Astrocyte of the spinal cord (primary cell): ENCODE measurements around the gene LTB4R2.

Experiments
- DNase-seq: peaks from one replicate; pipeline ENCODE4 v3.0.0; 2011; ENCODE audit warnings: low read depth, low spot score
- H3K4me3 ChIP-seq: 2 replicates; pipeline ENCODE4 v1.5.1; 2011; ENCODE audit warnings: low read depth, mild to moderate bottlenecking, low read length, moderate library complexity
- CTCF ChIP-seq: IDR thresholded peaks from 2 replicates; pipeline ENCODE4 v1.5.1; 2012; ENCODE audit warnings: low read depth, mild to moderate bottlenecking, low read length, inconsistent platforms
- in situ Hi-C: cut with HindIII; loops from 2 replicates; pipeline ENCODE4 v1.10.0; 2017; ENCODE audit warnings: low sequenced_read_pairs

LTB4R2 gene

GRCh38 chr14:24263848-24264247 is 46.1 kb upstream of the LTB4R2 start:
- TF ChIP-seq CTCF = no peak
- no peak for DNase-seq
- no peak overlapping the region for H3K4me3 ChIP-seq
- in situ Hi-C loops = no loop called here

- no peak overlapping the region for H3K4me3 ChIP-seq
- in situ Hi-C loops = no loop called here
- no peak for DNase-seq
- no peak for TF ChIP-seq CTCF
These were observed 45.6 kb upstream of the LTB4R2 start for GRCh38 chr14:24264298-24264697.

GRCh38 chr14:24266344-24267244 is 43.3 kb upstream of the LTB4R2 start:
- no peak overlapping the region for H3K4me3 ChIP-seq
- no peak for DNase-seq
- TF ChIP-seq CTCF = no peak
- in situ Hi-C loops = no loop called here

GRCh38 chr14:24267516-24267915 is 42.4 kb upstream of the LTB4R2 start:
- no peak for TF ChIP-seq CTCF
- no peak overlapping the region for H3K4me3 ChIP-seq
- in situ Hi-C loops = no loop called here
- no peak for DNase-seq

GRCh38 chr14:24268225-24268624 is 41.7 kb upstream of the LTB4R2 start:
- in situ Hi-C loops = no loop called here
- DNase-seq = no peak
- no peak overlapping the region for H3K4me3 ChIP-seq
- no peak for TF ChIP-seq CTCF

DNA sequence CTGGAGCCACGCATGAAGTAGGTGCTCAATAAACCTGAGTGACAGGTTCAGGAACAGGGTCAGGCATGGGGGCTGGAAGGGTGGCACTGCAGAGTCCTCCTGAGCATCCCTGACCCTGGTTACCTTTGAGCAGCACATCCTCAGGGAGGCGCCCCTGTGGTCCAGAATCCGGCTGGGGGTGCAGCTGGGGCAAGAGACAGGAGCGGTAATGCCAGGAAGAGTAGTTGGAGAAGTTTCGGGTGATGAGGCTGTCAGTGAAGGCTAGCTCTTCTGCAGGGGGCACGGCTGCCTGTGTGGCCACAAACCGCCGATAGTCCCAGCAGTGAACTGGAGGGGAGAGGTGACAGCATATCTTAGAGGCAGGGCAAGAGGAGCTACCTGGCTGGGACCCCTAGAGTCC is 40.6 kb upstream of the LTB4R2 start:
- DNase-seq = no peak
- in situ Hi-C loops = no loop called here
- no peak overlapping the region for H3K4me3 ChIP-seq
- TF ChIP-seq CTCF = no peak
